Activated CD4-positive, alpha-beta T cell treated with anti-CD3 and anti-CD28 coated beads, Interleukin-2, amount 10 ng/mL, durations not matched to agents 7 days and 5 days (primary cell): ENCODE results near the gene RABGEF1. TPM values are rescaled to one million over a fixed set of nuclear protein-coding genes. Genes with fewer than 3 reads are reported as not detected.

ENCODE experiments used
- CTCF ChIA-PET: fragments of 350-600 bp; sonication (Branson Sonifier 250); formaldehyde crosslinking; loops from one replicate; lab custom pipeline; 2021; ENCODE audit warnings: antibody characterized with exemption; lab: Charles Lee
- POLR2A ChIA-PET: fragments of 350-600 bp; sonication (Branson Sonifier 250); formaldehyde crosslinking; loops from one replicate; lab custom pipeline; 2021; ENCODE audit warnings: antibody characterized with exemption; lab: Charles Lee
- DNase-seq: peaks from one replicate; pipeline ENCODE4 v3.0.0-alpha.2; 2020
- H3K27ac Mint-ChIP-seq: one replicate; pipeline ENCODE4 v1.8.0; 2021; ENCODE audit warnings: mild to moderate bottlenecking, moderate library complexity, mixed read lengths
- H3K27me3 Mint-ChIP-seq: one replicate; pipeline ENCODE4 v1.8.0; 2021; ENCODE audit warnings: mixed read lengths
- H3K36me3 Mint-ChIP-seq: one replicate; pipeline ENCODE4 v1.8.0; 2021; ENCODE audit warnings: low read depth, mixed read lengths
- H3K4me1 Mint-ChIP-seq: one replicate; pipeline ENCODE4 v1.8.0; 2021; ENCODE audit warnings: mixed read lengths
- H3K4me3 Mint-ChIP-seq: one replicate; pipeline ENCODE4 v1.8.0; 2021; ENCODE audit warnings: mild to moderate bottlenecking, moderate library complexity, mixed read lengths
- H3K9me3 Mint-ChIP-seq: one replicate; pipeline ENCODE4 v1.8.0; 2021; ENCODE audit warnings: mixed read lengths
- total RNA-seq, 2 experiments: library from RNA; stranded (reverse); gene quantifications; one replicate each; pipeline ENCODE4 v1.2.3, GENCODE V29; 2021

Gene RABGEF1
- total RNA-seq, 2 experiments from 2014 or later, result 21.8 to 21.9 TPM

DNA sequence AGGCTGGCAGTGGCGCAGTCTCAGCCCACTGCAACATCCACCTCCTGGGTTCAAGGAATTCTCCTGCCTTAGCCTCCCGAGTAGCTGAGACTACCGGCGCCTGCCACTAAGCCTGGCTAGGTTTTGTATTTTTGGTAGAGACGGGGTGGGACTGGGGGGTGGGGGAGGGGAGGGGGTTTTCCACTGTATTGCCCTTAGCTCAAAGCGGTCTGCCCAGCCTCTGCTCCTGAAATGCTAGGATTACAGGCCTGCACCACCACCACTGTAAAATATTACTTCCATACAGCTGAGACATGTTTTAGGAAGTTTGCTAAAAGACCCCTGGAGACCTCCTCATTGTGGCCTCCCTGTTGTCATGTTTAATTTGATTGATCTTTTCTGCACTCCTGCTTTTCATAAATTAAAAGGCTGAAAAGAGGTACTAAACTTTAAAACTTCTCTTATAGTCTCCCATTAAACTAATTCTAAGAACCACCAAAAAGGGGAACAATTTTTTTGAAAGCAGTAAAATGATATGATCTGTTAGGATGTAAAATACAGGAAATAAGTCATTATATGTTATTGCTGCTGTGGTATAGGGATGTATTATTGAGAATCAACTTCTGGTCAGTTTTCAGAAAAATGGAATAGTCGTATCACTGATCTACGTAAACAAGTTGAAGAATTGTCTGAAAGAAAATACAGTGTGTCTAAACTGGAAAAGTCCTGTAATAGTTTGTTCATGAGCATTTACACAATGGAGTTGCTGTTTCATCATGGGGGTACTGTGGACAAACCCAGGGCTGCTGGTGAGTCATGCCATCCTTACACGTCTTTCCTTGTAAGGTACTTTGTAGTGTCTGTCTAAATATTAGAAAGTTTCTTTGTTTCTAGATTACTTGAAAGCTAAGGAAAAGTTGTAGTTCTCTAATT lies 107.6 kb downstream of the RABGEF1 start:
- no peaks in the 10 kb centered on the region for H3K9me3 Mint-ChIP-seq
- H3K27me3 Mint-ChIP-seq, result no peaks in the 10 kb centered on the region
- H3K4me1 Mint-ChIP-seq, result peaks cover 31% of the 10 kb centered on the region
- ChIA-PET POLR2A (interaction anchor here (0.6 kb wide), 1 partner anchor 162 kb away, joined by 4 read pairs; no protein-coding TSS in a partner anchor), CTCF (no interaction called here)
- no peak overlapping the region for H3K4me3 Mint-ChIP-seq
- H3K27ac Mint-ChIP-seq, result no peak overlapping the region
- DNase-seq, result no peak
- no peaks in the 10 kb centered on the region for H3K36me3 Mint-ChIP-seq

DNA sequence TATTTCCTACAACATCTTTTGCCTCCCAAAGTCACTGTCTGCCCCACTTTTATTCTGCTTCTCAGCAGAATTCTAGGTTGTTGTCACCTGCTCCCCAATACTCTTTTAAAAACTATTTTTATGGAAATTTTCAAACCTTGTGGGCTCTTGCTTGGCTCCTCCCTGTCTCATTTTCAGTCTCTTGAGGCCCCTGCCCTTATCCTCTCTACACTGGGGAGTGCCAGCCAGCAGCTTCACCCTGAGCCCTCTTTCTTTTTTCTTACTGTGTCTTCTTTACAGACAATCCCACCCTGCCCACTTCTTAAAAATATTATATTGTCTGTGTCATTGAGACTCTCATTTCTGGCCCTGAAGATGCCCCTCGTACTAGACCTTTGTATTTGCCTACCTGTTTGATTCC lies 118.8 kb downstream of the RABGEF1 start:
- ChIA-PET CTCF (interaction anchor here (0.8 to 1.7 kb wide), 4 partner anchors 10 to 23 kb away, joined by 3 to 9 read pairs (median 4); no protein-coding TSS in a partner anchor), POLR2A (no interaction called here)
- Mint-ChIP-seq H3K36me3 (peaks cover 2% of the 10 kb centered on the region), H3K27ac (peak overlapping the region; percentile 92), H3K4me1 (peaks cover 20% of the 10 kb centered on the region), H3K4me3 (no peak overlapping the region), H3K27me3 (no peaks in the 10 kb centered on the region), H3K9me3 (no peaks in the 10 kb centered on the region)
- DNase-seq, result no peak

DNA sequence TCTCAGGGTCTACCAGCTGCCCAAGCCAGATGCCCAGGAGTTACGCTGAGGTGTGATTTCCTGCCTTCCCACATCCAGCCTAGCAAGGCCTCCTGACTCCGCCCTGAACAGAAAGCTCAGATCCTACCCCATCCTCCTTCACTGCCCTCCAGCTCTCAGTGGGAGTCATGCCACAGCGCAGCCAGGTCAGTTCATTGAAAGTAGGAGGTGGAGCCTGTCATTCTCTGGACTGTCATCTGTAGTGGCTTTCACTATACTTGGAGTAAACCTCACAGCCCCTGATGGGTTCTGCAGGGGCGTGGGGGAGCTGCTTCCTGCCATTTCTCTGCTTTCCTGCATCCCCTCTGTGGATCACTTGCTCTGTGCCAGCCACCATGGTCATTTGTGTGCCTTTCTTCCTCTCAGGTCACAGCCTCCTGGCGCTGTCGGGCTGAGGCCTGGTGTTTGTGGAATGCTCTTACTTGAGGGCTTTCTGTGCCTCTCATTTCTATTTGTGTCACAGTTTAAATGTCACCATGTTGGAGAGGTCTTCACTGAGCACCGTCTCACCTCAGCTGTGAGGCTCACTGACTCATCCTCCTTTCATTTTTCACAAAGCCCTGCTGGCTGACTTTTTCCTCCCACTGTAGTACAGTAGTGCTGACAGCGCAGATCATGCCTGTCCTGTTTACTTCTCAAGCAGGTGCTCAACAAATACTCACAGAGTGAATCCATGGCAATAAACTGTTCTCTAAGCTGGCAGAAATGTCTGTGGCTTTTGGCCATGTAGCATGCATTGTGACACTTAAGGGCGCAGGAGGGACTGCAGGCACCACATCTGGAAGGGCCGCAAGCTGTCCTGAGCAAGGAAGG lies 119.5 kb downstream of the RABGEF1 start:
- Mint-ChIP-seq H3K36me3 (peaks cover 2% of the 10 kb centered on the region), H3K4me3 (peak overlapping the region; percentile 20), H3K4me1 (peaks cover 24% of the 10 kb centered on the region), H3K27ac (peak overlapping the region; percentile 92), H3K27me3 (no peaks in the 10 kb centered on the region), H3K9me3 (no peaks in the 10 kb centered on the region)
- POLR2A ChIA-PET, result no interaction called here
- peak; percentile 27 for DNase-seq
- CTCF ChIA-PET, result interaction anchor here (0.8 to 1.7 kb wide), 5 partner anchors 9 to 23 kb away, joined by 3 to 9 read pairs (median 3); no protein-coding TSS in a partner anchor

DNA sequence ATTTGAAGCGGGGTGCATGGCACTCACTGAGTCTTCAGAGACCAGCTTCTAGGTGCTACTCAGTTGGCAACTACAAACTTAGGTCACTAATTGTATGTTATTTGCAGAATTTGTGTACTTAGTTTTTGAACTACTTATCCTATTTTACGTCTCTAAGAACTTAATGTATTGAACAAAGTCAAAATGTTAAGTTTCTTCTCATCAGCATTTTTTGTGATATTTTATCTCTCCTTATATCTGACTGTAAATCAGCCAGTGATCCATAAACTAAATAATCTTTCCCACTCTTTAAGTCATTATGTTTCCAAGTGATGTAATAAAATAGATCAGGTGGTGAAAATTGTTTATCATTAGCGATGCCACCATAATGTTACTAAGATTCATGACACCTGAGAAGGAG lies 120.2 kb downstream of the RABGEF1 start:
- Mint-ChIP-seq H3K9me3 (no peaks in the 10 kb centered on the region), H3K36me3 (peaks cover 2% of the 10 kb centered on the region), H3K4me1 (peaks cover 25% of the 10 kb centered on the region), H3K27me3 (no peaks in the 10 kb centered on the region), H3K27ac (no peak overlapping the region), H3K4me3 (no peak overlapping the region)
- no peak for DNase-seq
- ChIA-PET POLR2A (no interaction called here), CTCF (interaction anchor here (1.5 to 1.7 kb wide), 3 partner anchors 9 to 12 kb away, joined by 3 to 9 read pairs (median 6); no protein-coding TSS in a partner anchor)

Other genes with a start within 250 kb of the RABGEF1 start
- 10 to 100 TPM; 40.0 to 41.3 TPM for gene KCTD7, start 111.9 kb upstream of the RABGEF1 start, total RNA-seq
- gene TMEM248, start 180.5 kb downstream of the RABGEF1 start, total RNA-seq, result 100 to 1,000 TPM in 1 of 2 experiments, 10 to 100 TPM in 1; 85.0 to 104 TPM